H1 (cell line): Measurements from ENCODE around the gene ERICH2. TPM values are rescaled to one million over a fixed set of nuclear protein-coding genes. Genes with fewer than 3 reads are reported as not detected.
A peak's percentile ranks its signal among the peaks of the same experiment; 100 is the strongest.

ENCODE experiments used
- CTCF ChIA-PET: fragments of 300-600 bp; sonication (Branson Sonifier 250); formaldehyde crosslinking; loops from one replicate; lab custom pipeline; 2021; ENCODE audit not compliant: partially characterized antibody; lab: Charles Lee
- POLR2A ChIA-PET: fragments of 300-600 bp; sonication (Branson Sonifier 250); formaldehyde crosslinking; loops from one replicate; lab custom pipeline; 2021; ENCODE audit warnings: inconsistent platforms; ENCODE audit not compliant: partially characterized antibody; lab: Charles Lee
- DNase-seq, 2 experiments: peaks; one replicate each; pipeline versions ENCODE4 v3.0.0 to v3.0.0-alpha.2; 2010 to 2022; ENCODE audit warnings: low spot score in 2 of 2, low read depth in 1 of 2, mixed read lengths in 1 of 2
- FAIRE-seq: peaks from 2 replicates; lab custom pipeline; 2011; peaks lifted over from hg19 to GRCh38; lab: Jason Lieb, UNC
- H2AFZ ChIP-seq: 2 replicates; pipeline ENCODE4 v1.8.1; 2012; ENCODE audit warnings: low read length, inconsistent platforms
- H2AK5ac ChIP-seq: 2 replicates; pipeline ENCODE4 v1.6.1; 2013; ENCODE audit warnings: low read depth, low read length
- H2BK120ac ChIP-seq: replicated peaks from 2 replicates; pipeline ENCODE3; 2013; ENCODE audit warnings: low read depth, low read length, inconsistent platforms
- H2BK12ac ChIP-seq: 2 replicates; pipeline ENCODE4 v1.6.1; 2013; ENCODE audit warnings: low read depth, low read length
- H2BK15ac ChIP-seq: 2 replicates; pipeline ENCODE4 v1.6.1; 2013; ENCODE audit warnings: low read length
- H2BK20ac ChIP-seq: 2 replicates; pipeline ENCODE4 v1.6.1; 2013; ENCODE audit warnings: low read length
- H2BK5ac ChIP-seq: 2 replicates; pipeline ENCODE4 v1.6.1; 2013; ENCODE audit warnings: low read depth, low read length
- H3K14ac ChIP-seq: 2 replicates; pipeline ENCODE4 v1.6.1; 2013; ENCODE audit warnings: inconsistent platforms; ENCODE audit not compliant: insufficient read length
- H3K18ac ChIP-seq: 2 replicates; pipeline ENCODE4 v1.6.1; 2013; ENCODE audit warnings: low read length; ENCODE audit errors: extremely low read depth
- H3K23ac ChIP-seq: 2 replicates; pipeline ENCODE4 v1.6.1; 2013; ENCODE audit warnings: inconsistent platforms; ENCODE audit not compliant: insufficient read length
- H3K23me2 ChIP-seq: 2 replicates; pipeline ENCODE4 v1.6.1; 2013; ENCODE audit warnings: low read depth, low read length
- H3K27ac ChIP-seq: 2 replicates; pipeline ENCODE4 v1.6.1; 2011; ENCODE audit warnings: low read depth, low read length, inconsistent platforms
- H3K27me3 ChIP-seq, 4 experiments: replicated peaks in 1 of 4; 1 replicate in 1 of 4; 2 replicates in 3 of 4; pipeline versions ENCODE4 v1.6.1 to v1.8.1; 2011 to 2013; ENCODE audit warnings: low read length in 3 of 4, mild to moderate bottlenecking in 3 of 4, inconsistent platforms in 2 of 4, mixed read lengths in 2 of 4, moderate library complexity in 1 of 4; ENCODE audit not compliant: control insufficient read depth in 3 of 4, insufficient read depth in 3 of 4; ENCODE audit errors: extremely low read depth in 1 of 4
- H3K36me3 ChIP-seq, 4 experiments: 2 replicates each; pipeline versions ENCODE4 v1.6.1 to v1.8.1; 2011 to 2013; ENCODE audit warnings: mild to moderate bottlenecking in 4 of 4, low read length in 3 of 4, moderate library complexity in 2 of 4, control low read depth in 1 of 4, inconsistent platforms in 1 of 4; ENCODE audit not compliant: insufficient read depth in 4 of 4, control insufficient read depth in 2 of 4
- H3K4ac ChIP-seq: replicated peaks from 2 replicates; pipeline ENCODE3; 2013; ENCODE audit warnings: low read length, low read depth, mixed read lengths, inconsistent platforms; ENCODE audit not compliant: insufficient read length
- H3K4me1 ChIP-seq, 4 experiments: replicated peaks in 1 of 4; 1 replicate in 1 of 4; 2 replicates in 3 of 4; pipeline versions ENCODE4 v1.6.1 to v1.8.1; 2011 to 2013; ENCODE audit warnings: low read length in 3 of 4, inconsistent platforms in 2 of 4, mixed read lengths in 1 of 4; ENCODE audit not compliant: insufficient read depth in 4 of 4, control insufficient read depth in 3 of 4
- H3K4me2 ChIP-seq, 2 experiments: 2 replicates each; pipeline versions ENCODE4 v1.6.1 to v1.8.1; 2011 to 2013; ENCODE audit warnings: low read depth in 2 of 2, low read length in 2 of 2, control low read depth in 1 of 2, inconsistent platforms in 1 of 2, mild to moderate bottlenecking in 1 of 2; ENCODE audit not compliant: insufficient read depth in 1 of 2
- H3K4me3 ChIP-seq, 4 experiments: fragments of 200-600, 300-600 bp in 1 of 4; sonication (generic), shearing (Covaris generic), sonication (Bioruptor Twin) in 1 of 4; 2 replicates each; pipeline versions ENCODE4 v1.5.1 to v1.8.1; 2011 to 2016; ENCODE audit warnings: low read length in 4 of 4, low read depth in 3 of 4, control low read depth in 2 of 4, inconsistent platforms in 2 of 4, mild to moderate bottlenecking in 2 of 4, mixed read lengths in 1 of 4, moderate library complexity in 1 of 4; ENCODE audit not compliant: insufficient read depth in 2 of 4; ENCODE audit errors: extremely low read depth in 1 of 4
- H3K56ac ChIP-seq: replicated peaks from 2 replicates; pipeline ENCODE3; 2013; ENCODE audit warnings: low read depth, mild to moderate bottlenecking, mixed read lengths, low read length, inconsistent platforms; ENCODE audit not compliant: insufficient read length
- H3K79me1 ChIP-seq: 2 replicates; pipeline ENCODE4 v1.6.1; 2013; ENCODE audit warnings: low read depth, low read length, control low read depth
- H3K79me2 ChIP-seq, 2 experiments: 2 replicates each; pipeline versions ENCODE4 v1.6.1 to v1.8.1; 2012 to 2013; ENCODE audit warnings: low read length in 2 of 2, mild to moderate bottlenecking in 2 of 2, inconsistent platforms in 1 of 2; ENCODE audit not compliant: insufficient read depth in 2 of 2, control insufficient read depth in 1 of 2
- H3K9ac ChIP-seq, 4 experiments: replicated peaks in 1 of 4; 1 replicate in 1 of 4; 2 replicates in 3 of 4; pipeline versions ENCODE4 v1.6.1 to v1.8.1; 2011 to 2013; ENCODE audit warnings: low read depth in 3 of 4, low read length in 3 of 4, control low read depth in 2 of 4, mild to moderate bottlenecking in 2 of 4, moderate library complexity in 2 of 4, inconsistent platforms in 1 of 4; ENCODE audit errors: extremely low read depth in 1 of 4
- H3K9me3 ChIP-seq, 2 experiments: 2 replicates each; pipeline versions ENCODE4 v1.6.1 to v1.8.1; 2012 to 2013; ENCODE audit warnings: mild to moderate bottlenecking in 2 of 2, moderate library complexity in 2 of 2, control low read depth in 1 of 2, inconsistent platforms in 1 of 2, low read depth in 1 of 2, low read length in 1 of 2, mixed read lengths in 1 of 2; ENCODE audit not compliant: insufficient read depth in 2 of 2
- H4K20me1 ChIP-seq, 2 experiments: replicated peaks in 1 of 2; 2 replicates each; pipeline versions ENCODE3 to v1.8.1; 2011 to 2013; ENCODE audit warnings: inconsistent platforms in 2 of 2, low read length in 2 of 2, mild to moderate bottlenecking in 1 of 2; ENCODE audit not compliant: insufficient read depth in 2 of 2, control insufficient read depth in 1 of 2
- H4K5ac ChIP-seq: 2 replicates; pipeline ENCODE4 v1.6.1; 2013; ENCODE audit warnings: low read length, low read depth, mixed read lengths, inconsistent platforms; ENCODE audit not compliant: insufficient read length
- H4K8ac ChIP-seq: 2 replicates; pipeline ENCODE4 v1.8.0; 2013; ENCODE audit warnings: mild to moderate bottlenecking, moderate library complexity, low read length, inconsistent platforms; ENCODE audit not compliant: insufficient read depth; ENCODE audit errors: extremely low read depth
- H4K91ac ChIP-seq: replicated peaks from 2 replicates; pipeline ENCODE3; 2013; ENCODE audit warnings: low read length, mixed read lengths, inconsistent platforms; ENCODE audit not compliant: insufficient read length
- ASH2L ChIP-seq: fragments of 200-600, 300-600 bp; sonication (generic); IDR thresholded peaks from one replicate; pipeline ENCODE4 v1.7.1; 2017; ENCODE audit warnings: low read length
- CTBP2 ChIP-seq: IDR thresholded peaks from 2 replicates; pipeline ENCODE4 v1.7.0; 2011; ENCODE audit warnings: borderline replicate concordance, mild to moderate bottlenecking, moderate library complexity, mixed read lengths, low read length; ENCODE audit not compliant: insufficient read depth, insufficient read length
- E2F6 ChIP-seq: IDR thresholded peaks from 2 replicates; pipeline ENCODE4 v1.6.1; 2012; ENCODE audit warnings: inconsistent platforms
- HDAC2 ChIP-seq, 2 experiments: fragments of 300-600 bp in 1 of 2; sonication (generic) in 1 of 2; IDR thresholded peaks; 2 replicates each; pipeline ENCODE4 v1.6.1; 2011 to 2012; ENCODE audit warnings: low read depth in 2 of 2, low read length in 2 of 2, mild to moderate bottlenecking in 2 of 2, moderate library complexity in 2 of 2, borderline replicate concordance in 1 of 2, inconsistent platforms in 1 of 2
- MAX ChIP-seq: IDR thresholded peaks from 2 replicates; pipeline ENCODE4 v1.6.1; 2012; ENCODE audit warnings: inconsistent platforms
- NRF1 ChIP-seq: IDR thresholded peaks from 2 replicates; pipeline ENCODE4 v1.6.1; 2011; ENCODE audit warnings: mild to moderate bottlenecking, low read depth, low read length, improper control_type of control experiment
- SIRT6 ChIP-seq: IDR thresholded peaks from one replicate; pipeline ENCODE4 v1.7.1; 2012; ENCODE audit warnings: low read length, inconsistent platforms
- WGBS, 2 experiments: shearing (Covaris generic) in 1 of 2; methylation state at CpG; one replicate each; pipeline versions ENCODE4 v1.1.6 to v1.1.7; 2013 to 2015; ENCODE audit warnings: low lambda C conversion rate in 2 of 2, mixed read lengths in 2 of 2, inconsistent platforms in 1 of 2, low coverage in 1 of 2, missing lambda C conversion rate in 1 of 2; ENCODE audit not compliant: insufficient replicate concordance in 2 of 2, insufficient coverage in 1 of 2, insufficient read length in 1 of 2; ENCODE audit errors: extremely low coverage in 1 of 2, missing lambda C conversion rate in 1 of 2; 5-methylcytosine and 5-hydroxymethylcytosine counted together
- polyA plus RNA-seq, 7 experiments: library from polyadenylated mRNA; depleted of rRNA in 3 of 7; stranded (reverse) in 5 of 7; unstranded in 2 of 7; fragments of >200 nt in 5 of 7; fragments of 200-250 nt in 2 of 7; gene quantifications; 1 replicate in 5 of 7; 2 replicates in 1 of 7; 4 replicates in 1 of 7; pipeline versions ENCODE4 v1.2.1 to v1.2.3, GENCODE V29; 2011 to 2013; ENCODE audit warnings: missing spikeins in 2 of 7, mixed read lengths in 2 of 7
- total RNA-seq: library from RNA; stranded (reverse); fragmentation: NEBNext Ultra II Directional; extraction: Animal tissue kit (Norgen Biotek cat#: 25700); gene quantifications from 2 replicates; pipeline ENCODE4 v1.2.1, GENCODE V29; 2021

ERICH2 gene
- total and polyA plus RNA-seq, 2 of the 8 experiments (the other 6 are each of a cell fraction or from before 2014, with no cell fraction given): 0.20 to 2.1 TPM

GRCh38 chr2:170823898-170824215 is 53.7 kb downstream of the ERICH2 start:
- 2% methylated on average over 11 of the region's 11 CpGs; no CpG with 5 or more reads in 1 of the 2 experiments for WGBS, 2 experiments
- peak overlapping the region; percentile 71 for H4K91ac ChIP-seq
- H3K79me2 ChIP-seq: no peaks in the 10 kb centered on the region
- TF ChIP-seq MAX (peak; percentile 23; the same call in 1 of the 2 replicates), SIRT6 (no peak), E2F6 (peak; percentile 98), CTBP2 (peak; percentile 37), NRF1 (no peak), ASH2L (peak; percentile 86), HDAC2 (IDR thresholded peaks at IDR 0.05; ENCODE audit: borderline replicate concordance in 1 of 2, low read depth in 2 of 2, low read length in 2 of 2) (0 out of 4 replicates have a peak, but pooled peaks of 1 of the 2 experiments have one; percentile 53)
- no peaks in the 10 kb centered on the region for H3K9me3 ChIP-seq
- H4K20me1 ChIP-seq: no peaks in the 10 kb centered on the region
- peak overlapping the region; percentile 5; the same call in 1 of the 2 replicates for H2BK5ac ChIP-seq
- no peak overlapping the region for H3K4ac ChIP-seq
- peak overlapping the region; percentile 87 for H3K18ac ChIP-seq
- H2BK20ac ChIP-seq: no peak overlapping the region
- H3K23me2 ChIP-seq: peaks cover 11% of the 10 kb centered on the region; the same call in 1 of the 2 replicates
- peaks cover 47 to 85% (median 77%) of the 10 kb centered on the region in 4 experiments for H3K27me3 ChIP-seq
- peak overlapping the region; percentile 30; the same call in 1 of the 2 replicates for H2BK12ac ChIP-seq
- H3K4me2 ChIP-seq: peak overlapping the region; percentile 76 to 99
- ChIA-PET POLR2A (interaction anchor here (1.0 kb wide), 1 partner anchor 9 kb away, joined by 3 read pairs; no protein-coding TSS in a partner anchor), CTCF (interaction anchor here (0.9 to 2.7 kb wide), 4 partner anchors 10 to 457 kb away, joined by 3 to 12 read pairs (median 6); no protein-coding TSS in a partner anchor)
- no peak overlapping the region for H3K23ac ChIP-seq
- 0 out of 2 replicates have a peak overlapping the region, but pooled peaks have one; percentile 26 for H2AFZ ChIP-seq
- no peak overlapping the region for H2BK120ac ChIP-seq
- H3K4me3 ChIP-seq: peak overlapping the region; percentile 16 to 64 (median 52)
- DNase-seq (no peak), FAIRE-seq (no peak)
- H3K4me1 ChIP-seq: peaks cover 6 to 39% (median 23%) of the 10 kb centered on the region in 4 experiments
- no peak overlapping the region for H2BK15ac ChIP-seq
- no peak overlapping the region for H3K56ac ChIP-seq
- no peak overlapping the region for H4K8ac ChIP-seq
- no peak overlapping the region for H3K27ac ChIP-seq
- no peak overlapping the region for H2AK5ac ChIP-seq
- H3K36me3 ChIP-seq: no peaks in the 10 kb centered on the region
- peak overlapping the region; percentile 15 for H4K5ac ChIP-seq
- no peaks in the 10 kb centered on the region for H3K79me1 ChIP-seq
- no peak overlapping the region for H3K14ac ChIP-seq
- H3K9ac ChIP-seq: peak overlapping the region in 1 of 4 experiments; percentile 13; a peak in 2 of 7 replicates
